NCI-H128 (cell line): ENCODE data around the gene NAA38.
"Not testable (repeated sequence)": the region's sequence is repeated elsewhere in the genome, so short reads cannot be mapped to it uniquely, and the experiment has no call there.

Experiments
- DNase-seq: peaks from one replicate; lab custom pipeline; 2025; ENCODE audit not compliant: unreplicated experiment; lab: John Stamatoyannopoulos, UW

The NAA38 gene

DNA sequence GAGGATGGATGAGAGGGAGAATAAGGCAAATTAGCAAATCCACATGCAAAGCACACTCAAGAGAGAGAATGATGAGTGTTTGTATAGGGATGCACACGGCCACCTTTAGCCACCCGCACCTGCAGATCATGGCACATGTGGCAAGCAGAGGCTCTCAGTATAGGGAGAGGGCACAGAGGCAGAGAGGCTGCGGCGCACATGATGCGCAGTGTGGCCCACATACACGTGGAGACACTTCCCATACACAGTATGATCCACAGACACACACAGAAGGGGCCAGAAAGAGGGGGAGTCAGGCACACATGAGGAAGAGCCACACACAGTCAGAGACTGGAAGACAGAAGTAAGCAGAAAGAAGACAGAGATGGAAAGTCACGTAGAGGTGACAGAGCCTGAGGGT, 24.7 kb upstream of the NAA38 start:
- no peak for DNase-seq

DNA sequence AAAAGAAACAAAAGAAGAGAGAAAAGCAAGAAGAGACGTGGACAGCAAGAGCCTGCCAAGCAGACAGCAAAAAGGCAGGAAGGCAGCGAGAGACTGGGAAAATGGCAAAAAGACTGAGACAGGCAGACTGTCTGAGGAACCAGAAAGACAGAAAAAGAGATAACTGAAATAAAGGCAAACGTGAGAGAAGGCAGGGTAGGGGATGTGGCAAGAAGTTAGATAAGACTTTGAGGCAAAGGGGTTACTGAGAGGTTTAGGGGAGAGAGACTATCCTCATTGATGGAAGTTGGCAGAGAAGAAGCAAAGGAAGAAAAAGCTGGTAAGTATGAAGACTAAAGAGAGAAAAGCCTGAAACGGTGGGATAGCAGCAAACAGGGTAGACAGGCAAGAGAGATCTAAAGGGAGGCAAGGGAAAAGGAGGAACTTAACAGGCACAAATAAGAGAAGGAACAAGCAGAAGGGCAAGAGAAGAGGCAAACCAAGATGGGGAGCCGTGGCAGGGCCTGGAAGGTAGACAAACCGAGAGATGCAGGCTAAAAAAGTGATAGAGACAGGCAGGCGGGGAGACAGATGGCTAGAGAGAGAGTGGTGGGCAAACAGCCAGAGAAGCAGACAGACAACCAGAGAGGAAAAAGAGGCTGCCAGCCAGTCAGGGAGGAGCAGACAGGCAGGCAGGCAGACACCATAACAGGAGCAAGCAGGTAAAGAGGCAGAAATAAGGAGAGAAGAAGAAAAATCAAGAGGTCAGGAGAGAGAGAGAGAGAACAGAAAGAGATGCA, 24.1 kb upstream of the NAA38 start:
- no peak for DNase-seq

DNA sequence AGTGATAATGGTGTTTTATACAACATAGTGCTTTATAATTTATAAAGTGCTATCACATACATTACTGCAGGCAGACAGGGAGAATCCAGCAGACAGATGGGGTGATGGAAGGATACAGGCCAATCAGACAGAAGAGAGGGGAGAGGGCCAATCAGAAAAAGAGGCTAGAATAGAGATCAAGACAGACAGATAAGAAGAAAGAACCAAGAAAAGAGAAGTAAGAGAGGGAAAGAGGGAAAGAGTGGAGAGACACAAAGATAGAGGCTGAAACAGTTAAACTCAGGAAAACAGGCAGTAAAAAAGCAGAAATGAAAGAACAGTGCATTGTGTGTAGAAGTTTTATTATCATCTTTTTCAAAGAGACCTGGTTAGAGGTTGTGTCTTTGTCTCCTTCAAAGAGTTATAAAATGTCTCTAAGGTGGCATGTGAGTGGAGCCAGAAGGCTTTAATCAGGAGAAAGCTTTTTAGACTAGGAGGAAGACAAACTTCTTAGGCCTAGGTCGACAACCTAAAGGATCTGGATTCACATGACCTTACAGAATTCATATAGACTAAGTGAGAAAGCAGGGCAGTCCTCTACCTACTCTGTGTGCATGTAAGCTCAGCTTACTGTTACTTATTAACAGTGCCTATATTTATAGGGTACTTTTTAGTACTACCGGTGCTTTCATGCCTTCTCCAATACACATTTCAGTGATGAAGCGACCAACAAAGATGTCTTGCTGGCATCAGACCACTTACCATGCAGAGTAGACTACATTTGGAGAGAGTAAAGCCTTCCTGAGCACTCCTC, 22.9 kb upstream of the NAA38 start:
- DNase-seq = no peak

DNA sequence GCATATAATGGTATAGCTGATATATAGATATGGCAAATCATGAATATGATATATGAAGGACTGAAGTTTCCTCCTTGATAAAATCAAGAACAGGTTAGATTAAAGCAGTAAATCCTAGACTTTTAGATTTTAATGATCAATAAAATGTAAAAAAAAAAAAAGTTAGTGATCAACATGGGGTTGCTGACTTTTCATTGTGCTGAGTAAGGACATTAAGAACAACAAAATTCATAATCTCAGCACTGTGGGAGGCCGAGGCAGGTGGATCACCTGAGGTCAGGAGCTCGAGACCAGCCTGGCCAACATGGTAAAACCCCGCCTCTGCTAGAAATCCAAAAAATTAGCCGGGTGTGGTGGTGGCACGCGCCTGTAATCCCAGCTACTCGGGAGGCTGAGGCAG, 20.9 kb upstream of the NAA38 start:
- no peak for DNase-seq

DNA sequence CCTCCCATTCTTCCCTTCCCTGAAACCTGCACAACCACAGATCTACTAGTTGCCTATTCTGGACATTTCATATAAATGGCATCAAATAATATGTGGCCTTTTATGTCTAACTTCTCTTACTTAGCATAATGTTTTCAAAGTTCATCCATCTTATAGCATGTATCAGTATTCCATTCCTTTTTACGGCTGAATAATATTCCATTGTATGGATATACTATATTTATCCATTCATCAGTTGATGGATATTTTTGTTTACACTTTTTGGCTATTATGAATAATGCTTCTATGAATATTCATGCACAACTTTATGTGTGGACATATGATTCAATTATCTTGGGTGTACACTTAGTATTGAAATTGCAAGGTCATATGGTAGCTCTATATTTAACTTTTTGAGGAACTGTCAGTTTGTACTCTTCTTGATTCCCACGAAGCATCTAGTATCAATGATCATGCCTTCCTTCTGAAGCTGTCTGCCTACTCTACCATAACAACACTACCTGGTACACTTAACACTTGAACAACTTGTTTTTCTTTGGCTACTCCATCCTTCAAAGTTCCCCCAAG, 18.5 kb upstream of the NAA38 start:
- no peak for DNase-seq

DNA sequence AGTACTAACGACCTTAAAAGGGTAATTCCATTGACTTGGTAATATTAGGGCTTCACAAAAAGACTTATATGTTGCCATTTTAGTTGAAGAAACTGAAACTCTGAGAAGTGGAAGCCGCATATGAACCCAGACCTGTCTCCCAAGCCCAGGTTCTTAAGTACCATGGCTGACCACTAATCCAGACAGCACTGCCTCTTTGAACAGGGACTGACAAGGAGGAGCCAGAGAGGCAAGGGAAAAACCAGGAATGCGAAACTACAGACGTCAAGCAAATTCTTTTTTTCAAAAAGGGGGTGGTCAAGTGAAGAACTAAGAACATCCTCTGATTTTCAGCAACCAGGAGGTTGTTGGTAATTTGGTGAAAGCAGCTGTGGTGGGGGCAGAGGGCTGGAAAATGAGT, 15.7 kb upstream of the NAA38 start:
- no peak for DNase-seq

DNA sequence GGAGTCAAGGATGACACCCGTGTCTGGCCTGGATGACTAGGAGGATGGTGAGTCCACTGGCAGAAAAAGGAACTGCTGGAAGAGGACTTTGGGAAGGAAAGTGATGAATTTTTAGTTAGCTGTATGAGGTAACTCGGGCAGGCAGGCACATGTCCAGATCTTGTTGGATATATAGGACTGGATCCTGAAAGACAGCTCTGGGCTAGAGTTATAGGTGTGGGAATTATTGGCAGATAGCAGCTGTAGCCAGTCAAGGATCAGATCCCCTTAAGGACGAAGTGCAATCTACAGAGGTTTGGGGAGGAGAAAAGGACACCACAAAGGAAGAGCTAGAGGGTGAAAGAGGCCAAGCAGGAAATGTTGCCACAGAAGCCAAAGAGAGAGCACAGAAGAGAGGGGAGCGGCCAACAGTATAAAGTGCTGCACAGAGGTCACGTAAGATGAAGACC, 10.5 kb upstream of the NAA38 start:
- no peak for DNase-seq

DNA sequence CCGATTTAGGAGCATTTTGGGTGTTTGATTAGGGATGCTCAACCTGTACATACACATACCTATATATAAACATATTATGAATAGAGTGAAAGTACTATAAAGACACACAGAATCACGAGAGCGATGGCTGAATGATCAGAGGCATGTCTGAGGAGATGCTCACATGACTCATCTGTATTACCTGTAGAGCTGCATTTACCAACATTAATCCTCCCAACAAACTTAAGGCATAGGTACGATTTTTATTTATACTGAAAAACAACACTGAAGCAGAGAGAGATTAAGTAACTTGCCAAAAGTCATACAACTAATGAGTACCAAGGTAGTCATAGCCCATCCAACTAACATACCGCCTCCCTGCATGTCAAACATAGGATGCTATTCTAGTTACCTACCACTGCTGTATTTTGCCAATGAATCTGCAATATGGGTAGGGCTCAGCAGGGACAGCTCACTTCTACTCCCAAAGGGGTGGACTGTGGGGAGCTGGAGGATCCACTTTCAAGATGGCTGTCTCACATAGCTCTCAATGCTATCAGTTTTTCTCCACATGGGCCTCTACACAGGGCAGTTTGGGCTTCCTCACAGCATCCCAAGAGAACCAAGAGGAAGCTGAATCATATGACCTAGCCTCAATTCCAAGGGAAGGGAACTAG, 7.8 kb upstream of the NAA38 start:
- no peak for DNase-seq

DNA sequence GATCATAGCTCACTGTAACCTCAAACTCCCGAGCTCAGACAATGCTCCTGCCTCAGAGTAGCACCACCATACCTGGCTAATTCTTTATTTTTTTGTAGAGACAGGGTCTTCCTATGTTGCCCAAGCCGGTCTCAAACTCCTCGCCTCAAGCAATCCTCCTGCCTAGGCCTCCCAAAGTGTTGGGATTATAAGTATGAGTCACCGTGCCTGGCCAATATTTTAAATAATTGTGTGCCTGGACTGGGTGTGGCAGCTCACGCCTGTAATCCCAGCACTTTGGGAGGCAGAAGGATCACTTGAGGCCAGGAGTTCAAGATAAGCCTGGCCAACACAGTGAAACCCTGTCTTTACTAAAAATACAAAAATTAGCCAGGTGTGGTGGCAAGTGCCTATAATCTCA, 7.0 kb upstream of the NAA38 start:
- DNase-seq = not testable (repeated sequence)

DNA sequence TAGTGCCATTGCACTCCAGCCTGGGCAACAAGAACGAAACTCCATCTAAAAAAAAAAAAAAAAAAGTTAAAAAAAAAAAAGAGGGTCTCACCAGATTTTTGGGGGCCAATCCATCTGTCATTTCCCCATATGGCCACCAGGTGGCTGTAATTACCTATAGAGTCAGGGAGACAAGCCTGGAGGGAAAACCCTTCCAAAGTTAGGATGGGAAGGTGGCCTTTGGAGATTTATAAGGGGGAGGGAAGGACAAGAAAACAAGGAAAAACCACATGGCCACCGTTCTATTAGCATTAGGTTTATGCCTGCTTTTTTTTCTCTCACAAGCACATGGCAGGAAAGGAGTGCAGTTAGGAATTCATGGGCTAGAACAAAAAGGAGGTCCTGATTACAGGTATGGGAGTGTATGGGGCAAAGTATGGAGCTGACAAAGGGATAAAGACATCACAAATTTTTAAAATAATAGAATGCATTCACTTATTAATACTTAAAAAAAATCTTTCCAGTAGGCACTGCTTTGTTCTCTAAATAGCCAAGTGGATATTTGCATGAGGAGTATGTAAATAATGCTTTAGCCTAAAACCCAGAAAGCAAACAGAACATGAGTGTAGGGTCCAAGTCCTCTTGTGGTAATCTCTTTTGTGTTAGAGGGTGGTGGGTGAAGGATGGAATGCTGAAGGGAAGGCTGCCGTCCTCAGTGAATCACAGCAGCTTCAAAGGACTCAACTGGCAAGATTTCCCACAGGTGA, 5.5 kb upstream of the NAA38 start:
- peak; percentile 27 for DNase-seq

DNA sequence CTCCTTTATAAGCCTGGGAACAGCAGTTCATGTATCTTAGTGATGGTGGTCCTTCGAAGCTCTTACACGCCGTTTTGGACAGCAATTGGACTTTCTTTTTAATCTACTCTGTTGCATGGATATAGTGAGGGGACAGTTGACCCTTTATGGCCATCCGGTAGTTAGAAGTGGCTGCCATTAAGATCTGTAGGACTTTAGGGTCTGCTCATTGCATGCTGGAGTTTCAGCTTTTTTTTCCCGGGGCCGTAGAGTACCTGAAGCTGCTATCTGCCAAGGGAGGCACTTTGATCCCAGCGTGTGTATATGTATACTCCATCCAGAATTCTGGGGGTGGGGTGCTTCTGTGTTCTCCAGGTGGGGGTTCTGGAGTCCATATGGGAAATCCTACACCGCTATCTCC, 1.7 kb upstream of the NAA38 start:
- DNase-seq = no peak

DNA sequence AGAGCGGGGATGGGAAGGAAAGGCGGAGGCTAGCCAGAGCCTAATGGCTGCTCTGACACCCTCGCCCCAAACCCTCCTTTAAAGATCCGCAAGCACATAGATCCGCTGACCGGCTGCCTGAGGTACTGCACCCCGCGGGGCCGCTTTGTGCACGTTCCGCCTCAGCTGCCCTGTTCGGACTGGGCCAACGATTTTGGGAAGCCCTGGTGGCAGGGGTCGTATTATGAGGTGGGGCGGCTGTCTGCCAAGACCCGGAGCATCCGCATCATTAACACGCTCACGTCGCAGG, 1.1 kb upstream of the NAA38 start:
- no peak for DNase-seq

DNA sequence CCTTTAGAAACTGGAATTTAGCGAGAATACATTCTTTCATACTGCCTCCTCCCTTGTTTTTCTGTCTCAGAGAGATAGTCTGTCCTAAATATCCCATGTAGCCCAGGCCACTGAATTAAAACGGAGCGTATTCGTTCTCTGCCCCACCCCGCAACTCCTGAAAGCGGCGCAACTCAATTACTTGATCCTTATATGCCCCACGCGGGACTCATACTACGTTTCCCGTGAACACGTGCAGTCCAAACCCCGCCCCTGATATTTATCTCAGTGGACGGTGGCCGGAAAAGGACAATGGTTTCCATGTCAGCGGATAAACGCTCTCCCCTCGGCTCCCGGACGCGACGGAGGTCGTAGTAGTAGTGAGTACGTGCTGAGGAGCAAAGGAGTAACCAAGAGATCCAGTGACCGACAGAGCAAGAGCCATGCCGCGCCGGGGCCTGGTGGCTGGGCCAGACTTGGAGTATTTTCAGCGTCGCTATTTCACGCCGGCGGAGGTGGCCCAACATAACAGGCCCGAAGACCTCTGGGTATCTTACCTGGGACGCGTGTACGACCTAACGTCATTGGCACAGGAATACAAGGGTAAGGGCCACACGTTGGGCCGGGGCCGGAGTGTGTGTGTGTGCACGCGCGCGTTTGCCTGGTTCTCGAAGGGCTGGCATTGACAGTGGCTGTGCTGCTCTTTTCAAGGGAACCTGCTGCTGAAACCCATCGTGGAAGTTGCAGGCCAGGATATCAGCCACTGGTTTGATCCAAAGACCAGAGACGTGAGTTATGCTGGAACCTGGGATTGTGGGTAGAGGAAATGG, 558 bp upstream of the NAA38 start, which contains the start of gene CYB5D1:
TSS of gene CYB5D1 (plus strand) at position 291 of the 809 bp plus-strand sequence. CDS start at position 423, 132 bp downstream.
- peak; percentile 79 for DNase-seq

DNA sequence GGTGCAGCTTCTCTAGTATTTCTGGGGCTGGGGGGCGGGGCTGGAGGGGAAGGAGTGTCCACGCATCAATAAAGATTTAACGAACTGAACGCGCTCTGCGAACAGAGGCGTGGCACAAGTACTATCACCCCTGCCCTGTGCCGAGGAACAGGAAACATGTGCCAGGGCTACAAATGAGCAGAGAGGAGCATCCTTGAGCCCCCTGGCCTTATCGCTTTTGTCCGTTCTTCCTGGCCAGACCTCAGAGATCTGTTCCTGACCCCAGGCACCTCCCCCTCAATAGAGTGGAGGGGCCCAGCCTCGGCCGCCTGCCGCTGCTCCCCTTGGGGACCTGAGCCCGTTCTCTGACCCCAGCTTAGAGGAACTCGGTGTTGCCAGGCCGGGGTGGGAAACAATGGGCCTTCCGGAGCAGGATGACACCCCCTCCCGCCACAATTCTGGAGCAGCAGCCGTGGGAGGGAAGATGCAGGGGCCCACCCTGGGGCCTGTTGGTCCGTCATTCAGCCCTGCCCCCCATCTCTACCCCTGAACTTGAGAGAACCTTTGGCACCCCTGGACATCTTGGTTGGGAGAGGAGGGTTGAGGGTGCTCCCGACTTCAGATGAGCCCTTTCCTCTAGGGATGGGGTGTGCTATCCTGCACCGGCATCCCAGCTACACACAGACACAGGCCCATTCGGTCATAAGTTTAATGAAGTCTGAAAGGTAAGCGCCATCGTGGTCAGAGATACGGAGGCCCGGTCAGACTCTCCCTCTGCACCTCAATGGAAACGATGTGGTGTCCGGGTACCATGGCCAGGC, 1.1 kb downstream of the NAA38 start:
- no peak for DNase-seq

DNA sequence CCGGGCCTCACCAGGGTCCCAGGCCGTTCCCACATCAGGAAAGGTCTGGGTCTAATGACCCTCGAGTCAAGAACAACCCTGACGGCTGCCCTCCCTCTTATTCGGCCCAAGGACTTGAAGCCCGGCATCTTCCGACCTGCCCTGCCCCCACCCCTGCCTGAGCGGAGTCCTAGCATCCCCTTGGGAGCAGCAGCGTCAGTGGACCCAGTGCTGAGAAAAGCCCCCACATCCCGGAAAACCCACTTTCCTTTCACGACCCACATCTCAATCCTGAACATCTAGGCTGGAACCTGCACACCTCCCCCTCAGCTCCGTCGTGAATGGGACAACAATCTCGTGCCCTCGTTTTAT, 1.7 kb downstream of the NAA38 start:
- no peak for DNase-seq

DNA sequence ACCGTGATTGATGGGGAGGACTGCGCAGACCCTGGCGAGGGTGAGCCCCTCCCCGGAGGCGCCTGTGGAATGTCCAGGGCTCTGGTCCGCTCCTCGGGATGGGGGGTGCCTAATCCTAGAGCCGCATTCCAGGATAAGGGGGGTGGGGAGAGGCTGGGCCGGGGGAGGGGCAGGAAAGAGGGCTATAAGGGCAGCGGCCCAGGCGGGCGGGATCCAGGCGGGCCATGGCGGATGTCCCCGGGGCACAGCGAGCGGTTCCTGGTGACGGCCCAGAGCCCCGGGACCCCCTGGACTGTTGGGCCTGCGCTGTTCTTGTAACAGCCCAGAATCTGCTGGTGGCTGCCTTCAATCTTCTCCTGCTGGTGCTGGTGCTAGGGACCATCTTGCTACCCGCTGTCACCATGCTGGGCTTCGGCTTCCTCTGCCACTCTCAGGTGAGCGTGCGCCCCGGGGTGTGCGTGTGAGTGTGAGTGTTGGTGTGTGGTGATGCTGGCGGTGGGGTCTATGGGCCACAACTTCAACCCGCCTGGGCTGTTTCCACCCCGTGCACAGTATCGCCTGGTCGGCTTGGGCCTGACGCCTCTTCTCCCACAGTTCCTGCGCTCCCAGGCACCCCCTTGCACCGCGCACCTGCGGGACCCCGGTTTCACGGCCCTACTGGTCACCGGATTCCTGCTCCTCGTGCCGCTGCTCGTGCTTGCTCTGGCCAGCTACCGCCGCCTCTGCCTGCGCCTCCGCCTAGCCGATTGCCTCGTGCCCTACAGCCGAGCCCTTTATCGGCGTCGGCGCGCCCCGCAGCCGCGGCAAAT, 2.3 kb downstream of the NAA38 start, which contains the start of gene TMEM88:
TSS of gene TMEM88 (plus strand) at position 216 of the 809 bp plus-strand sequence. CDS start at position 225, 9 bp downstream.
- no peak for DNase-seq

DNA sequence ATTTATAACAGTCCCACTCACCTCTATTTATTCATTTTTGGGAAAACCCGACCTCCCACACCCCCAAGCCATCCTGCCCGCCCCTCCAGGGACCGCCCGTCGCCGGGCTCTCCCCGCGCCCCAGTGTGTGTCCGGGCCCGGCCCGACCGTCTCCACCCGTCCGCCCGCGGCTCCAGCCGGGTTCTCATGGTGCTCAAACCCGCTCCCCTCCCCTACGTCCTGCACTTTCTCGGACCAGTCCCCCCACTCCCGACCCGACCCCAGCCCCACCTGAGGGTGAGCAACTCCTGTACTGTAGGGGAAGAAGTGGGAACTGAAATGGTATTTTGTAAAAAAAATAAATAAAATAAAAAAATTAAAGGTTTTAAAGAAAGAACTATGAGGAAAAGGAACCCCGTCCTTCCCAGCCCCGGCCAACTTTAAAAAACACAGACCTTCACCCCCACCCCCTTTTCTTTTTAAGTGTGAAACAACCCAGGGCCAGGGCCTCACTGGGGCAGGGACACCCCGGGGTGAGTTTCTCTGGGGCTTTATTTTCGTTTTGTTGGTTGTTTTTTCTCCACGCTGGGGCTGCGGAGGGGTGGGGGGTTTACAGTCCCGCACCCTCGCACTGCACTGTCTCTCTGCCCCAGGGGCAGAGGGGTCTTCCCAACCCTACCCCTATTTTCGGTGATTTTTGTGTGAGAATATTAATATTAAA, 3.1 kb downstream of the NAA38 start:
- no peak for DNase-seq

DNA sequence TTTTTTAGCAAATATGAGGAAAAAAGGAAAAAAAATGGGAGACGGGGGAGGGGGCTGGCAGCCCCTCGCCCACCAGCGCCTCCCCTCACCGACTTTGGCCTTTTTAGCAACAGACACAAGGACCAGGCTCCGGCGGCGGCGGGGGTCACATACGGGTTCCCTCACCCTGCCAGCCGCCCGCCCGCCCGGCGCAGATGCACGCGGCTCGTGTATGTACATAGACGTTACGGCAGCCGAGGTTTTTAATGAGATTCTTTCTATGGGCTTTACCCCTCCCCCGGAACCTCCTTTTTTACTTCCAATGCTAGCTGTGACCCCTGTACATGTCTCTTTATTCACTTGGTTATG, 3.7 kb downstream of the NAA38 start:
- DNase-seq = no peak
